Gastroesophageal sphincter (tissue), 4 donors: Measurements from ENCODE around the gene TUBB2B. TPM values are rescaled to one million over a fixed set of nuclear protein-coding genes. Genes with fewer than 3 reads are reported as not detected.
A peak's percentile ranks its signal among the peaks of the same experiment; 100 is the strongest.
"Not testable (repeated sequence)": the region's sequence is repeated elsewhere in the genome, so short reads cannot be mapped to it uniquely, and the experiment has no call there.

Experiments used
- ATAC-seq: fragments of 150-250 bp; one replicate; pipeline ENCODE4 v1.9.1; 2016; ENCODE audit warnings: mild to moderate bottlenecking, moderate library complexity
- H3K27ac ChIP-seq, 4 donors: fragments of 200-600 bp; sonication (generic) in 3 of 4; 1 replicate in 3 of 4; 2 replicates in 1 of 4; pipeline ENCODE4 v1.5.1; 2016 to 2019
- H3K27me3 ChIP-seq: fragments of 200-600 bp; sonication (generic); one replicate; pipeline ENCODE4 v1.5.1; 2019
- H3K36me3 ChIP-seq, 2 donors: fragments of 200-600 bp; sonication (generic); one replicate each; pipeline ENCODE4 v1.5.1; 2019; ENCODE audit warnings: control low read depth in 1 of 2
- H3K4me1 ChIP-seq, 3 donors: fragments of 200-600 bp; sonication (generic); 1 replicate in 2 of 3; 2 replicates in 1 of 3; pipeline ENCODE4 v1.5.1; 2016 to 2019; ENCODE audit warnings: control low read depth in 2 of 3
- H3K4me3 ChIP-seq, 2 donors: fragments of 200-600 bp; sonication (generic); one replicate each; pipeline ENCODE4 v1.5.1; 2019; ENCODE audit warnings: mild to moderate bottlenecking in 1 of 2, moderate library complexity in 1 of 2
- H3K9me3 ChIP-seq, 3 donors: fragments of 200-600 bp; sonication (generic); one replicate each; pipeline ENCODE4 v1.5.1; 2017 to 2019; ENCODE audit warnings: control low read depth in 2 of 3
- EP300 ChIP-seq: sonication (generic); formaldehyde crosslinking; IDR thresholded peaks from one replicate; pipeline ENCODE4 v1.6.1; 2017; ENCODE audit warnings: antibody characterized with exemption, mild to moderate bottlenecking
- POLR2A ChIP-seq, 2 donors: fragments of 450-650 bp; IDR thresholded peaks; one replicate each; pipeline ENCODE4 v1.6.1; 2017; ENCODE audit warnings: antibody characterized with exemption in 2 of 2, mild to moderate bottlenecking in 2 of 2, moderate library complexity in 1 of 2
- POLR2AphosphoS5 ChIP-seq: sonication (generic); formaldehyde crosslinking; IDR thresholded peaks from one replicate; pipeline ENCODE4 v1.6.1; 2017; ENCODE audit warnings: antibody characterized with exemption
- WGBS, 2 donors: methylation state at CpG; one replicate each; pipeline ENCODE4 v1.1.5; 2018; ENCODE audit warnings: low coverage in 1 of 2; 5-methylcytosine and 5-hydroxymethylcytosine counted together
- total RNA-seq, 4 donors: library from RNA; depleted of rRNA; stranded (reverse); fragments of >200 nt; gene quantifications; one replicate each; pipeline ENCODE4 v1.1.0, GENCODE V29; 2016
- TF ChIP-seq, protein P1 (sequence below), 4 experiments: fragments of 200-600 bp in 2 of 4; fragments of 450-650 bp in 2 of 4; sonication (generic) in 1 of 4; IDR thresholded peaks; one replicate each; pipeline ENCODE4 v1.5.1; 2017 to 2019; ENCODE audit warnings: antibody characterized with exemption in 4 of 4, mild to moderate bottlenecking in 2 of 4, moderate library complexity in 2 of 4

Gene TUBB2B
- total RNA-seq, 4 donors from 2014 or later = 11.5 to 42.8 (median 14.6) TPM

- Histone ChIP-seq H3K27ac (peak overlapping the region in 1 of 4 donors; percentile 50), H3K36me3 (no peaks in the 10 kb centered on the region), H3K4me1 (peaks cover 0 to 48% (median 0%) of the 10 kb centered on the region in 3 donors), H3K4me3 (no peak overlapping the region), H3K27me3 (no peaks in the 10 kb centered on the region), H3K9me3 (no peaks in the 10 kb centered on the region)
- 50% methylated on average over 1 of the region's 3 CpGs; no CpG with 5 or more reads in 1 of the 2 donors for WGBS, 2 donors
- ATAC-seq = no peak
- TF ChIP-seq POLR2A (IDR thresholded peaks at IDR 0.05) = no peak
- no peak for TF ChIP-seq EP300
- no peak for TF ChIP-seq POLR2AphosphoS5
- TF ChIP-seq, protein P1, sequence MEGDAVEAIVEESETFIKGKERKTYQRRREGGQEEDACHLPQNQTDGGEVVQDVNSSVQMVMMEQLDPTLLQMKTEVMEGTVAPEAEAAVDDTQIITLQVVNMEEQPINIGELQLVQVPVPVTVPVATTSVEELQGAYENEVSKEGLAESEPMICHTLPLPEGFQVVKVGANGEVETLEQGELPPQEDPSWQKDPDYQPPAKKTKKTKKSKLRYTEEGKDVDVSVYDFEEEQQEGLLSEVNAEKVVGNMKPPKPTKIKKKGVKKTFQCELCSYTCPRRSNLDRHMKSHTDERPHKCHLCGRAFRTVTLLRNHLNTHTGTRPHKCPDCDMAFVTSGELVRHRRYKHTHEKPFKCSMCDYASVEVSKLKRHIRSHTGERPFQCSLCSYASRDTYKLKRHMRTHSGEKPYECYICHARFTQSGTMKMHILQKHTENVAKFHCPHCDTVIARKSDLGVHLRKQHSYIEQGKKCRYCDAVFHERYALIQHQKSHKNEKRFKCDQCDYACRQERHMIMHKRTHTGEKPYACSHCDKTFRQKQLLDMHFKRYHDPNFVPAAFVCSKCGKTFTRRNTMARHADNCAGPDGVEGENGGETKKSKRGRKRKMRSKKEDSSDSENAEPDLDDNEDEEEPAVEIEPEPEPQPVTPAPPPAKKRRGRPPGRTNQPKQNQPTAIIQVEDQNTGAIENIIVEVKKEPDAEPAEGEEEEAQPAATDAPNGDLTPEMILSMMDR (IDR thresholded peaks at IDR 0.05) = no peak
Measured at GRCh38 chr6:3249821-3250220, 22.4 kb upstream of the TUBB2B start.

- peak overlapping the region in 3 of 4 donors; percentile 55 to 70 (median 68) for H3K27ac ChIP-seq
- 43 to 58% methylated on average over 17 to 18 of the region's 36 CpGs for WGBS, 2 donors
Measured at GRCh38 chr6:3247255-3248146, 20.0 kb upstream of the TUBB2B start.

GRCh38 chr6:3245216-3245615 is 17.8 kb upstream of the TUBB2B start:
- TF ChIP-seq EP300 (no peak), POLR2A (IDR thresholded peaks at IDR 0.05) (no peak), POLR2AphosphoS5 (no peak)
- TF ChIP-seq, protein P1 (IDR thresholded peaks at IDR 0.05) = no peak
- H3K27me3 ChIP-seq = no peaks in the 10 kb centered on the region
- no peaks in the 10 kb centered on the region for H3K9me3 ChIP-seq
- 90% methylated on average over 2 to 4 of the region's 5 CpGs for WGBS, 2 donors
- ATAC-seq = no peak
- H3K4me1 ChIP-seq = peaks cover 0 to 31% (median 0%) of the 10 kb centered on the region in 3 donors
- H3K36me3 ChIP-seq = no peaks in the 10 kb centered on the region
- no peak overlapping the region for H3K4me3 ChIP-seq
- H3K27ac ChIP-seq = no peak overlapping the region

More at GRCh38 chr6:3247255-3248146, 20.0 kb upstream of the TUBB2B start:
- TF ChIP-seq POLR2AphosphoS5 (peak; percentile 50), POLR2A (IDR thresholded peaks at IDR 0.05) (no peak)
- Histone ChIP-seq H3K9me3 (no peaks in the 10 kb centered on the region), H3K4me3 (peak overlapping the region; percentile 18 to 45), H3K4me1 (peaks cover 0 to 48% (median 0%) of the 10 kb centered on the region in 3 donors), H3K27me3 (no peaks in the 10 kb centered on the region), H3K36me3 (no peaks in the 10 kb centered on the region)
- peak; percentile 78 for ATAC-seq

GRCh38 chr6:3244832-3245161 is 17.3 kb upstream of the TUBB2B start:
- H3K27me3 ChIP-seq, H3K27ac ChIP-seq, H3K4me3 ChIP-seq, ATAC-seq, H3K36me3 ChIP-seq, H3K9me3 ChIP-seq: not testable (repeated sequence)
- whole genome bisulfite sequencing, 2 donors = 89 to 100% methylated on average over 4 to 6 of the region's 7 CpGs
- H3K4me1 ChIP-seq = peaks cover 0 to 27% (median 0%) of the 10 kb centered on the region in 3 donors

GRCh38 chr6:3244003-3244831 is 16.8 kb upstream of the TUBB2B start:
- TF ChIP-seq, protein P1 (IDR thresholded peaks at IDR 0.05) = no peak
- TF ChIP-seq POLR2A (IDR thresholded peaks at IDR 0.05) = no peak
- no peak for TF ChIP-seq POLR2AphosphoS5
- no peak for TF ChIP-seq EP300
- no peak for ATAC-seq
- Histone ChIP-seq H3K27ac (no peak overlapping the region), H3K4me3 (no peak overlapping the region), H3K36me3 (no peaks in the 10 kb centered on the region), H3K4me1 (peaks cover 0 to 23% (median 0%) of the 10 kb centered on the region in 3 donors), H3K27me3 (no peaks in the 10 kb centered on the region), H3K9me3 (no peaks in the 10 kb centered on the region)
- WGBS, 2 donors = 68 to 92% methylated on average over 5 to 8 of the region's 8 CpGs
